ENCODE data around the gene FLT3.

GRCh38 chr13:27963491-27963890 is 136.9 kb downstream of the FLT3 start:
- TF ChIP-seq CTCF (IDR thresholded peaks at IDR 0.05) (no peak), EP300 (IDR thresholded peaks at IDR 0.05) (no peak), POLR2A (IDR thresholded peaks at IDR 0.05) (no peak), POLR2AphosphoS5 (IDR thresholded peaks at IDR 0.05) (no peak)
